ENCODE data around the gene SPG7. TPM values are rescaled to one million over a fixed set of nuclear protein-coding genes. Genes with fewer than 3 reads are reported as not detected.

SPG7 gene
- total and polyA plus RNA-seq, 5 donors: 81.9 to 101 (median 94.5) TPM

- DNase-seq (no peak), ATAC-seq (no peak)
- Histone ChIP-seq H3K4me1 (ENCODE audit: control insufficient read depth, insufficient read depth, low read length) (no peaks in the 10 kb centered on the region), H3K27ac (ENCODE audit: low read length) (no peak overlapping the region), H3K9me3 (ENCODE audit: control insufficient read depth, low read length) (no peaks in the 10 kb centered on the region), H3K4me3 (ENCODE audit: low read length) (no peak overlapping the region), H3K27me3 (ENCODE audit: control insufficient read depth, insufficient read depth) (no peaks in the 10 kb centered on the region)
- WGBS: 82% methylated on average over 10 of the region's 10 CpGs
- intact Hi-C loops (cut with DNase I): loop anchor here in 1 of 4 donors (10.0 kb wide), 1 partner anchor 164 kb away; no protein-coding TSS in a partner anchor
Measured at GRCh38 chr16:89498839-89499238, 9.4 kb upstream of the SPG7 start.

- WGBS: 90% methylated on average over 3 of the region's 3 CpGs
- Histone ChIP-seq H3K9me3 (ENCODE audit: control insufficient read depth, low read length) (no peaks in the 10 kb centered on the region), H3K27me3 (ENCODE audit: control insufficient read depth, insufficient read depth) (no peaks in the 10 kb centered on the region), H3K4me1 (ENCODE audit: control insufficient read depth, insufficient read depth, low read length) (no peaks in the 10 kb centered on the region), H3K4me3 (ENCODE audit: low read length) (no peak overlapping the region), H3K27ac (ENCODE audit: low read length) (no peak overlapping the region)
- DNase-seq (no peak), ATAC-seq (no peak)
- intact Hi-C loops (cut with DNase I): loop anchor here in 1 of 4 donors (10.0 kb wide), 1 partner anchor 165 kb away; no protein-coding TSS in a partner anchor
Measured at GRCh38 chr16:89499767-89500166, 8.4 kb upstream of the SPG7 start.

GRCh38 chr16:89502081-89502843 lies 5.9 kb upstream of the SPG7 start:
- Histone ChIP-seq H3K27me3 (ENCODE audit: control insufficient read depth, insufficient read depth) (no peaks in the 10 kb centered on the region), H3K4me1 (ENCODE audit: control insufficient read depth, insufficient read depth, low read length) (peaks cover 15% of the 10 kb centered on the region), H3K27ac (ENCODE audit: low read length) (peak overlapping the region; percentile 53), H3K4me3 (ENCODE audit: low read length) (no peak overlapping the region), H3K9me3 (ENCODE audit: control insufficient read depth, low read length) (no peaks in the 10 kb centered on the region)
- DNase-seq (peak in 1 of 3 donors; percentile 57), ATAC-seq (peak; percentile 9 to 15)
- WGBS: 43% methylated on average over 21 of the region's 21 CpGs
- intact Hi-C loops (cut with DNase I): no loop called here

GRCh38 chr16:89504091-89504490 lies 4.1 kb upstream of the SPG7 start:
- no peak overlapping the region for H3K27ac ChIP-seq (ENCODE audit: low read length)
- DNase-seq (peak in 2 of 3 donors; percentile 38 to 49), ATAC-seq (no peak)
- H3K27me3 ChIP-seq (ENCODE audit: control insufficient read depth, insufficient read depth): no peaks in the 10 kb centered on the region
- no peaks in the 10 kb centered on the region for H3K9me3 ChIP-seq (ENCODE audit: control insufficient read depth, low read length)
- 69% methylated on average over 7 of the region's 7 CpGs for WGBS
- intact Hi-C loops (cut with DNase I): no loop called here
- no peak overlapping the region for H3K4me3 ChIP-seq (ENCODE audit: low read length)
- peaks cover 15% of the 10 kb centered on the region for H3K4me1 ChIP-seq (ENCODE audit: control insufficient read depth, insufficient read depth, low read length)

DNA sequence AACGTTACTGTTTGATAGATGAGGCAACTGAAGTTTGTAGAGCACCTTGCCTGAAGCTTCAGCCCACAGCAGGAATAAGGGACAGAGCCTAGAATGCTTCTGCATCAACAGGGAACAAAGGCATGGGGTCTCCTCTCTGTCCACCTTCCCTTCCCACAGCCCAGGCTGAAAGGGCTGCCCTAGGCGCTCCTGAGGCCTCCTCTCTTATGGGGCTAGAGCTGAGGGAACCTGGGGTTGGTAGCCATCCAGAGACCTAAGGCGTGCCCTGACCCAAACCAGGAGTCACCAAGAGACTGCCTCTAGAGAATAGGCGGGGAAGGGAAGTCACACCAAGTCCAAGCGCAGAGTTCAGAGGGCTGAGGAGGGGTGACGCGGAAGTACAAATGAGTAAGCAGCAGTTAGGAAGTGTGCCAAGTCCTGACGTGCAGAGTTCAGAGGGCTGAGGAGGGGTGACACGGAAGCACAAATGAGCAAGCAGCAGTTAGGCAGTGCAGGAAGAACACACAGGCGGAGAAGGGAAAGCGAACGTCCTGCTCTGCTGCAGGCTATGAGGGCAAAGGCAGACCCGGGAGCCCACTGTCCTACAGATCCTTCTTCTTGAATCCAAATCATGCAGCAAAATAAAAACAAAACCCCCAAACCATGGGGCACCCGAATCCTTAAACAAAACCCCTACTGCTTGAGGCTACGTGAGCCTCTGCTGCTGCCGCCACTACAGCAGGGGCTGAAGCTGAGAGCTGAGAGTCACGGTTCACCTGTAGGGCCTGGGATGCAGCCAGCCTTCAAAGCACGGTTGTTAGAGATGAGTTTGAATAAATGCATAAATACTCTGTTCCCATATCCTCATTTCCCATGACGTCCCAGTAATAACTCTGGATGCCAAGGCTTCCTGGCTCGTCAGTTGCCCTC lies 2.7 kb upstream of the SPG7 start:
- intact Hi-C loops (cut with DNase I): loop anchor here in 1 of 4 donors (5.0 kb wide), 1 partner anchor 173 kb away; no protein-coding TSS in a partner anchor
- H3K4me3 ChIP-seq (ENCODE audit: low read length): no peak overlapping the region
- H3K4me1 ChIP-seq (ENCODE audit: control insufficient read depth, insufficient read depth, low read length): peaks cover 15% of the 10 kb centered on the region
- no peaks in the 10 kb centered on the region for H3K9me3 ChIP-seq (ENCODE audit: control insufficient read depth, low read length)
- peak; percentile 69 to 76 for ATAC-seq
- DNase-seq: peak; percentile 92 to 94 (median 93)
- peak overlapping the region; percentile 75 for H3K27ac ChIP-seq (ENCODE audit: low read length)
- WGBS: 28% methylated on average over 20 of the region's 20 CpGs
- H3K27me3 ChIP-seq (ENCODE audit: control insufficient read depth, insufficient read depth): no peaks in the 10 kb centered on the region

DNA sequence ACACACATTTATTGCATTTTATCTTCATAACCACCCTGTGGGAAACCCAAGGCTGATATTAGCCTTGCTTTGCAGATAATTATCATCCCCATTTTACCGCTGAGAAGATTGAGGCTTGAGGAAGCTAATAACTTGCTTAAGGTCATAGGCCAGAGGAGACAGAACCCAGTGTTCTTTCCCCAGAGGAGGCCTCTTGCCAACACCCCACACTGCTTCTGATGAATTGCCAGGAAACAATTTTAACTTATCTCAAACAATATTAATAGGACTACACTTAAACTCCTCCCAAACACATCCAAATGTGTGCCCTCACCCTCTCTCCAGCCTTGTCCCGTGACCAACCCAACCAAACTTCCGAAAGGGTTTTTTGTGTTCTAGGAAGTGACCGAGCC lies 2.1 kb upstream of the SPG7 start:
- H3K27ac ChIP-seq (ENCODE audit: low read length): peak overlapping the region; percentile 75
- WGBS: 38% methylated on average over 4 of the region's 4 CpGs
- no peaks in the 10 kb centered on the region for H3K9me3 ChIP-seq (ENCODE audit: control insufficient read depth, low read length)
- H3K4me3 ChIP-seq (ENCODE audit: low read length): no peak overlapping the region
- ATAC-seq (peak; percentile 5 to 16), DNase-seq (peak in 1 of 3 donors; percentile 58)
- intact Hi-C loops (cut with DNase I): loop anchor here in 1 of 4 donors (5.0 kb wide), 1 partner anchor 174 kb away; no protein-coding TSS in a partner anchor
- peaks cover 15% of the 10 kb centered on the region for H3K4me1 ChIP-seq (ENCODE audit: control insufficient read depth, insufficient read depth, low read length)
- no peaks in the 10 kb centered on the region for H3K27me3 ChIP-seq (ENCODE audit: control insufficient read depth, insufficient read depth)

- DNase-seq: peak in 1 of 3 donors; percentile 52
- H3K4me3 ChIP-seq (ENCODE audit: low read length): no peak overlapping the region
- H3K4me1 ChIP-seq (ENCODE audit: control insufficient read depth, insufficient read depth, low read length): peaks cover 15% of the 10 kb centered on the region
- WGBS: 39% methylated on average over 15 of the region's 15 CpGs
- peak overlapping the region; percentile 81 for H3K27ac ChIP-seq (ENCODE audit: low read length)
- H3K9me3 ChIP-seq (ENCODE audit: control insufficient read depth, low read length): no peaks in the 10 kb centered on the region
- ATAC-seq: no peak
- no peaks in the 10 kb centered on the region for H3K27me3 ChIP-seq (ENCODE audit: control insufficient read depth, insufficient read depth)
- intact Hi-C loops (cut with DNase I): loop anchor here in 1 of 4 donors (5.0 kb wide), 1 partner anchor 174 kb away; no protein-coding TSS in a partner anchor
Measured at GRCh38 chr16:89506791-89507191, 1.4 kb upstream of the SPG7 start.

DNA sequence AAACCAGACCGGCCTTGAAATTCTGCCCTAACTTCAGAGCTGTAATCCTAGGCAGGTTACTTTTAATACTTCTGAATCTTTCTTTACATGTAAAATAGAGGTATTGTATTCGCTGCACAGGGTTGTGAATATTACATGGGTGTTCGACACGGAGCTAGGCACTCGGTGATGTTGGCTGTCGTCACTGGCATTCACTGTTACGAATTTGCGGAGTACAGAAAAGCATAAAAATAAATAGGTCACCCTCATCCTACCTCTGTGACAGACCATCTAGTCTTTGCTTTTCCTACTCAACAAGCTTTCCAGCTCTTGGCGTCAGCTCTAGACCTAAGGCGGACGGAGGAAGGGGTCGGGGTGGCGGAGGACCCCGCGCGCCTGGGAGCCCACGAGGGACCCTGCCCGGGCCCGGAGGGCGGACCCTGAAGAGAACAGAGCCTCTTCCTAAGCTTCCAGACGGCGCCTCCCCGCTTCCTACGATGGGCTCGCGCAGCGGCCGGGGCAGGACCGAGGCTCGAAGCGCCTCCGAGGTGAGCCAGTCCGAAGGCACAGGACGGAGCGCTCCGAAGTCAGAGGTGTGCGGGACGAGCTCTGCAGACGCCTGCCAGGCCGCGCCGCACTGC lies 879 bp upstream of the SPG7 start:
- intact Hi-C loops (cut with DNase I): loop anchor here in 1 of 4 donors (5.0 kb wide), 1 partner anchor 175 kb away; no protein-coding TSS in a partner anchor
- peak in 1 of 2 donors; percentile 42 for ATAC-seq
- 7% methylated on average over 42 of the region's 42 CpGs for WGBS
- Histone ChIP-seq H3K27me3 (ENCODE audit: control insufficient read depth, insufficient read depth) (no peaks in the 10 kb centered on the region), H3K27ac (ENCODE audit: low read length) (peak overlapping the region; percentile 81), H3K4me3 (ENCODE audit: low read length) (peak overlapping the region; percentile 91), H3K9me3 (ENCODE audit: control insufficient read depth, low read length) (no peaks in the 10 kb centered on the region), H3K4me1 (ENCODE audit: control insufficient read depth, insufficient read depth, low read length) (peaks cover 15% of the 10 kb centered on the region)
- DNase-seq: no peak

DNA sequence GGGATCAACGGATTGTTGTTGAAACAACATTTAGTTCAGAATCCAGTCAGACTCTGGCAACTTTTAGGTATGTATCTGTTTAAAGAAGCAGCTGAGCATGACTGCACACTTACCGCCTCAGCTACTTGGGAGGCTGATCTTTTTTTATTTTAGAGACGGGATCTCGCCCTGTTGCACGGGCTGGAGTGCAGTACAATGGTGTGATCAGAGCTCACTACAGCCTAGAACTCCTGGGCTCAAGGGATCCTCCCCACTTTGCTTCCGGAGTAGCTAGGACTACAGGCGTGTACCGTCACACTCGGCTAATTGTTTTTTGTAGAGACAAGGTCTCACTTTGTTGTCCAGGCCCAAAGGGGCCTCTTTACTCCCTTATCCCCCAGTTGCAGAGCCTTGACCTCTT lies 2.3 kb downstream of the SPG7 start:
- WGBS: 88% methylated on average over 9 of the region's 9 CpGs
- H3K27ac ChIP-seq (ENCODE audit: low read length): no peak overlapping the region
- H3K4me1 ChIP-seq (ENCODE audit: control insufficient read depth, insufficient read depth, low read length): peaks cover 11% of the 10 kb centered on the region
- no peaks in the 10 kb centered on the region for H3K9me3 ChIP-seq (ENCODE audit: control insufficient read depth, low read length)
- no peak overlapping the region for H3K4me3 ChIP-seq (ENCODE audit: low read length)
- ATAC-seq (no peak), DNase-seq (no peak)
- H3K27me3 ChIP-seq (ENCODE audit: control insufficient read depth, insufficient read depth): no peaks in the 10 kb centered on the region
- intact Hi-C loops (cut with DNase I): no loop called here

DNA sequence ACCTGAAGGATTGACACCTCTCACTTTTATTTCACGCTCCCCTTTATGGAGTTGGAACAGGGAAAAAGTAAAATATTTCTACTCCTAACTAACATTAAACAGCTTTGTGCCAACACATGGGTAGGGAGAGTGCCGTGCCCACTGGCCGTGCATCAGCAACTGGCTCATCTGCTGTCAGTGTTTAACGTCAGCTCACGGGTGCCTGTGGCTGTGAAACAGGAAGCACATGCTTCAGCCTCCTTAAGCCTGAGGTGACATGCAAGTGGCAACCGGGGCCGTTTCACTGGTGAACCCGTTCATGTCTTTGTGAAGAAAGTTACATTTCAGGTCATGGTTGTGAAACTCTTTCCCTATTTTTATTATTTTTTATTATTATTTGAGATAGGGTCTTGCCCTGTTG lies 3.2 kb downstream of the SPG7 start:
- WGBS: 60% methylated on average over 8 of the region's 8 CpGs

More for the DNA sequence above, 3.2 kb downstream of the SPG7 start:
- Histone ChIP-seq H3K27me3 (ENCODE audit: control insufficient read depth, insufficient read depth) (no peaks in the 10 kb centered on the region), H3K4me1 (ENCODE audit: control insufficient read depth, insufficient read depth, low read length) (peaks cover 3% of the 10 kb centered on the region), H3K27ac (ENCODE audit: low read length) (no peak overlapping the region), H3K4me3 (ENCODE audit: low read length) (no peak overlapping the region), H3K9me3 (ENCODE audit: control insufficient read depth, low read length) (no peaks in the 10 kb centered on the region)
- intact Hi-C loops (cut with DNase I): no loop called here
- ATAC-seq (no peak), DNase-seq (no peak)
